Endodermal cell (in vitro differentiated cells): ENCODE data around the gene PKD2L1. TPM values are rescaled to one million over a fixed set of nuclear protein-coding genes. Genes with fewer than 3 reads are reported as not detected.
A peak's percentile ranks its signal among the peaks of the same experiment; 100 is the strongest.

ENCODE experiments used
- DNase-seq: peaks from one replicate; pipeline ENCODE4 v3.0.0-alpha.2; 2017
- H3K27ac ChIP-seq: 2 replicates; pipeline ENCODE4 v1.5.1; 2013; ENCODE audit warnings: mild to moderate bottlenecking, low read depth, low read length, moderate library complexity
- H3K27me3 ChIP-seq: 2 replicates; pipeline ENCODE4 v1.6.1; 2013; ENCODE audit warnings: mild to moderate bottlenecking, low read length, moderate library complexity; ENCODE audit not compliant: insufficient read depth, control insufficient read depth, poor library complexity, severe bottlenecking
- H3K36me3 ChIP-seq: 2 replicates; pipeline ENCODE4 v1.7.0; 2013; ENCODE audit warnings: mild to moderate bottlenecking, low read length, moderate library complexity; ENCODE audit not compliant: control insufficient read depth, insufficient read depth
- H3K4me1 ChIP-seq: one replicate; pipeline ENCODE4 v1.7.0; 2013; ENCODE audit warnings: low read length; ENCODE audit not compliant: control insufficient read depth, insufficient read depth
- H3K4me3 ChIP-seq: 2 replicates; pipeline ENCODE4 v1.5.1; 2013; ENCODE audit warnings: mild to moderate bottlenecking, low read length, moderate library complexity
- H3K9ac ChIP-seq: 2 replicates; pipeline ENCODE4 v1.6.1; 2013; ENCODE audit warnings: mild to moderate bottlenecking, low read length, moderate library complexity; ENCODE audit not compliant: poor library complexity, severe bottlenecking; ENCODE audit errors: extremely low read depth
- H3K9me3 ChIP-seq: 2 replicates; pipeline ENCODE4 v1.6.1; 2013; ENCODE audit warnings: mild to moderate bottlenecking, low read length, moderate library complexity; ENCODE audit not compliant: control insufficient read depth
- H3K27ac Mint-ChIP-seq: 2 replicates; pipeline ENCODE4 v1.8.0; 2020; ENCODE audit warnings: mixed read lengths
- H3K27me3 Mint-ChIP-seq: 2 replicates; pipeline ENCODE4 v1.8.0; 2021; ENCODE audit warnings: mild to moderate bottlenecking, mixed read lengths; ENCODE audit not compliant: insufficient read depth
- H3K36me3 Mint-ChIP-seq: 2 replicates; pipeline ENCODE4 v1.8.0; 2020; ENCODE audit warnings: low read depth, mixed read lengths
- H3K4me1 Mint-ChIP-seq: 2 replicates; pipeline ENCODE4 v1.8.0; 2020; ENCODE audit warnings: mixed read lengths
- H3K4me3 Mint-ChIP-seq: 2 replicates; pipeline ENCODE4 v1.8.0; 2020; ENCODE audit warnings: mild to moderate bottlenecking, moderate library complexity, mixed read lengths
- H3K9me3 Mint-ChIP-seq: 2 replicates; pipeline ENCODE4 v1.8.0; 2020; ENCODE audit warnings: mild to moderate bottlenecking, mixed read lengths
- CTCF ChIP-seq: fragments of 200-600 bp; sonication (generic); conservative IDR thresholded peaks from 2 replicates; pipeline ENCODE4 v1.5.0; 2021; ENCODE audit warnings: antibody characterized with exemption, mild to moderate bottlenecking
- WGBS, 2 experiments: methylation state at CpG; one replicate each; pipeline versions ENCODE4 v1.1.5 to v1.1.7; 2013; ENCODE audit warnings: missing lambda C conversion rate in 2 of 2, mixed read lengths in 1 of 2; ENCODE audit not compliant: insufficient coverage in 1 of 2, insufficient read length in 1 of 2; 5-methylcytosine and 5-hydroxymethylcytosine counted together
- total RNA-seq, 2 donors: library from RNA; stranded (reverse); fragmentation: NEBNext Ultra II Directional in 1 of 2; extraction: Animal tissue kit (Norgen Biotek cat#: 25700) in 1 of 2; gene quantifications; 2 replicates in 1 of 2; 3 replicates in 1 of 2; pipeline ENCODE4 v1.2.1, GENCODE V29; 2021

Gene PKD2L1
- total RNA-seq, 2 donors from 2014 or later, result not detected

- H3K27ac Mint-ChIP-seq, result peak overlapping the region; percentile 16
- H3K9me3 Mint-ChIP-seq, result no peaks in the 10 kb centered on the region
- no peaks in the 10 kb centered on the region for H3K27me3 Mint-ChIP-seq
Observed at GRCh38 chr10:100364735-100365391, 34.8 kb upstream of the PKD2L1 start.

GRCh38 chr10:100364175-100364574, 34.1 kb upstream of the PKD2L1 start:
- H3K9me3 Mint-ChIP-seq, result no peaks in the 10 kb centered on the region
- Histone ChIP-seq H3K36me3 (peaks cover 50% of the 10 kb centered on the region), H3K4me3 (no peak overlapping the region), H3K4me1 (peaks cover 16% of the 10 kb centered on the region), H3K27ac (peak overlapping the region; percentile 48), H3K9ac (no peak overlapping the region), H3K9me3 (no peaks in the 10 kb centered on the region), H3K27me3 (no peaks in the 10 kb centered on the region)
- no peak overlapping the region for H3K4me3 Mint-ChIP-seq
- peaks cover 51% of the 10 kb centered on the region for H3K36me3 Mint-ChIP-seq
- WGBS, 2 experiments, result 98 to 100% methylated on average over 2 to 3 of the region's 3 CpGs
- peaks cover 38% of the 10 kb centered on the region for H3K4me1 Mint-ChIP-seq
- H3K27me3 Mint-ChIP-seq, result no peaks in the 10 kb centered on the region
- DNase-seq, result no peak
- peak overlapping the region; percentile 16 for H3K27ac Mint-ChIP-seq
- TF ChIP-seq CTCF, result no peak

More at GRCh38 chr10:100364735-100365391, 34.8 kb upstream of the PKD2L1 start:
- H3K4me3 Mint-ChIP-seq, result no peak overlapping the region
- Histone ChIP-seq H3K4me3 (no peak overlapping the region), H3K36me3 (peaks cover 50% of the 10 kb centered on the region), H3K27me3 (no peaks in the 10 kb centered on the region), H3K9ac (no peak overlapping the region), H3K27ac (peak overlapping the region; percentile 48), H3K4me1 (peaks cover 10% of the 10 kb centered on the region), H3K9me3 (no peaks in the 10 kb centered on the region)
- peaks cover 47% of the 10 kb centered on the region for H3K36me3 Mint-ChIP-seq
- no peak for TF ChIP-seq CTCF
- H3K4me1 Mint-ChIP-seq, result peaks cover 31% of the 10 kb centered on the region
- 80 to 86% methylated on average over 6 of the region's 7 CpGs for WGBS, 2 experiments
- DNase-seq, result peak; percentile 89

GRCh38 chr10:100362570-100363496, 32.8 kb upstream of the PKD2L1 start:
- H3K4me1 Mint-ChIP-seq, result peaks cover 42% of the 10 kb centered on the region

More at GRCh38 chr10:100362570-100363496, 32.8 kb upstream of the PKD2L1 start:
- no peak for TF ChIP-seq CTCF
- Histone ChIP-seq H3K4me1 (peaks cover 16% of the 10 kb centered on the region), H3K27ac (peak overlapping the region; percentile 50), H3K27me3 (no peaks in the 10 kb centered on the region), H3K9ac (no peak overlapping the region), H3K9me3 (peaks cover 2% of the 10 kb centered on the region), H3K36me3 (peaks cover 54% of the 10 kb centered on the region), H3K4me3 (no peak overlapping the region)
- Mint-ChIP-seq H3K9me3 (no peaks in the 10 kb centered on the region), H3K27ac (peak overlapping the region; percentile 32), H3K4me3 (no peak overlapping the region), H3K27me3 (no peaks in the 10 kb centered on the region), H3K36me3 (peaks cover 57% of the 10 kb centered on the region)
- DNase-seq, result no peak
- WGBS, 2 experiments, result 75 to 92% methylated on average over 4 to 6 of the region's 6 CpGs
